Measurements from ENCODE around the gene KCND2. TPM values are rescaled to one million over a fixed set of nuclear protein-coding genes. Genes with fewer than 3 reads are reported as not detected.

KCND2 gene
- total RNA-seq, 2 experiments from 2014 or later: not detected

GRCh38 chr7:120684463-120684862, 411.5 kb downstream of the KCND2 start:
- no peak overlapping the region for H2AFZ ChIP-seq (ENCODE audit: low read length)
- no peaks in the 10 kb centered on the region for H3K36me3 ChIP-seq (ENCODE audit: insufficient read depth, low read length)
- H3K79me2 ChIP-seq (ENCODE audit: insufficient read depth, low read depth, low read length): no peaks in the 10 kb centered on the region
- intact Hi-C loops (cut with micrococcal nuclease; ENCODE audit: unreplicated experiment): no loop called here
- no peaks in the 10 kb centered on the region; the same call in 1 of the 2 replicates for H4K20me1 ChIP-seq (ENCODE audit: insufficient read depth, low read length)
- no peaks in the 10 kb centered on the region for H3K4me1 ChIP-seq (ENCODE audit: insufficient read depth, low read length, poor library complexity, severe bottlenecking)
- POLR2A ChIA-PET: interaction anchor here (1.6 kb wide), 1 partner anchor 15 kb away, joined by 3 read pairs; no protein-coding TSS in a partner anchor
- no peak overlapping the region for H3K4me3 ChIP-seq (ENCODE audit: low read depth, low read length, poor library complexity, severe bottlenecking)
- H3K27ac ChIP-seq (ENCODE audit: low read depth, low read length, poor library complexity, severe bottlenecking): no peak overlapping the region
- H3K9me3 ChIP-seq (ENCODE audit: low read length): no peaks in the 10 kb centered on the region
- CTCF ChIA-PET (ENCODE audit: unreplicated experiment): no interaction called here
- no peak for TF ChIP-seq CTCF (conservative IDR thresholded peaks at IDR 0.05; ENCODE audit: low read length)
- TF ChIP-seq EZH2phosphoT487 (IDR thresholded peaks at IDR 0.05; ENCODE audit: borderline replicate concordance, low read depth, low read length): no peak
- H3K4me2 ChIP-seq (ENCODE audit: low read length): no peak overlapping the region
- no peak for DNase-seq (ENCODE audit: low spot score)
- H3K9me2 ChIP-seq (ENCODE audit: insufficient read depth, low read length): no peaks in the 10 kb centered on the region
- no TSS peak for BruUV-seq (replicated peaks)

- H3K4me1 ChIP-seq (ENCODE audit: insufficient read depth, low read length, poor library complexity, severe bottlenecking): no peaks in the 10 kb centered on the region
- H3K9me2 ChIP-seq (ENCODE audit: insufficient read depth, low read length): no peaks in the 10 kb centered on the region
- no peaks in the 10 kb centered on the region for H4K20me1 ChIP-seq (ENCODE audit: insufficient read depth, low read length)
- H3K4me3 ChIP-seq (ENCODE audit: low read depth, low read length, poor library complexity, severe bottlenecking): no peak overlapping the region
- no peak overlapping the region for H3K27ac ChIP-seq (ENCODE audit: low read depth, low read length, poor library complexity, severe bottlenecking)
- ChIA-PET CTCF (ENCODE audit: unreplicated experiment) (no interaction called here), POLR2A (no interaction called here)
- H3K4me2 ChIP-seq (ENCODE audit: low read length): no peak overlapping the region
- no peaks in the 10 kb centered on the region for H3K79me2 ChIP-seq (ENCODE audit: insufficient read depth, low read depth, low read length)
- TF ChIP-seq CTCF (conservative IDR thresholded peaks at IDR 0.05; ENCODE audit: low read length) (no peak), EZH2phosphoT487 (IDR thresholded peaks at IDR 0.05; ENCODE audit: borderline replicate concordance, low read depth, low read length) (no peak)
- intact Hi-C loops (cut with micrococcal nuclease; ENCODE audit: unreplicated experiment): no loop called here
- no peaks in the 10 kb centered on the region for H3K36me3 ChIP-seq (ENCODE audit: insufficient read depth, low read length)
- H2AFZ ChIP-seq (ENCODE audit: low read length): no peak overlapping the region
- no peak for DNase-seq (ENCODE audit: low spot score)
- no peaks in the 10 kb centered on the region for H3K9me3 ChIP-seq (ENCODE audit: low read length)
- no TSS peak for BruUV-seq (replicated peaks)
These were observed 418.9 kb downstream of the KCND2 start for GRCh38 chr7:120691915-120692314.

GRCh38 chr7:120695848-120696247, 422.9 kb downstream of the KCND2 start:
- H4K20me1 ChIP-seq (ENCODE audit: insufficient read depth, low read length): no peaks in the 10 kb centered on the region
- POLR2A ChIA-PET: no interaction called here
- H3K4me1 ChIP-seq (ENCODE audit: insufficient read depth, low read length, poor library complexity, severe bottlenecking): no peaks in the 10 kb centered on the region
- no TSS peak for BruUV-seq (replicated peaks)
- no peak for DNase-seq (ENCODE audit: low spot score)
- no peak overlapping the region for H2AFZ ChIP-seq (ENCODE audit: low read length)
- no peak overlapping the region for H3K27ac ChIP-seq (ENCODE audit: low read depth, low read length, poor library complexity, severe bottlenecking)
- CTCF ChIA-PET (ENCODE audit: unreplicated experiment): no interaction called here
- no peaks in the 10 kb centered on the region for H3K79me2 ChIP-seq (ENCODE audit: insufficient read depth, low read depth, low read length)
- H3K4me3 ChIP-seq (ENCODE audit: low read depth, low read length, poor library complexity, severe bottlenecking): no peak overlapping the region
- no peak overlapping the region for H3K4me2 ChIP-seq (ENCODE audit: low read length)
- intact Hi-C loops (cut with micrococcal nuclease; ENCODE audit: unreplicated experiment): no loop called here
- H3K9me2 ChIP-seq (ENCODE audit: insufficient read depth, low read length): no peaks in the 10 kb centered on the region
- no peaks in the 10 kb centered on the region for H3K36me3 ChIP-seq (ENCODE audit: insufficient read depth, low read length)
- no peaks in the 10 kb centered on the region for H3K9me3 ChIP-seq (ENCODE audit: low read length)
- no peak for TF ChIP-seq EZH2phosphoT487 (IDR thresholded peaks at IDR 0.05; ENCODE audit: borderline replicate concordance, low read depth, low read length)
- TF ChIP-seq CTCF (conservative IDR thresholded peaks at IDR 0.05; ENCODE audit: low read length): no peak
